ENCODE results near the gene DOK5.

The DOK5 gene

GRCh38 chr20:54515793-54516628, 40.6 kb downstream of the DOK5 start:
- DNase-seq = no peak

- no peak for DNase-seq
These were observed 42.0 kb downstream of the DOK5 start for GRCh38 chr20:54517241-54517975.

GRCh38 chr20:54524849-54525248, 49.5 kb downstream of the DOK5 start:
- DNase-seq = no peak

- DNase-seq = no peak
These were observed 50.7 kb downstream of the DOK5 start for GRCh38 chr20:54525916-54526590.

- DNase-seq = no peak
These were observed 51.4 kb downstream of the DOK5 start for GRCh38 chr20:54526801-54527200.

- no peak for DNase-seq
These were observed 57.2 kb downstream of the DOK5 start for GRCh38 chr20:54532573-54532972.

GRCh38 chr20:54534101-54534500, 58.7 kb downstream of the DOK5 start:
- no peak for DNase-seq

- DNase-seq = no peak
These were observed 59.6 kb downstream of the DOK5 start for GRCh38 chr20:54535033-54535432.

GRCh38 chr20:54535746-54536145, 60.4 kb downstream of the DOK5 start:
- no peak for DNase-seq

- no peak for DNase-seq
These were observed 64.2 kb downstream of the DOK5 start for GRCh38 chr20:54539521-54540046.

- no peak for DNase-seq
These were observed 68.0 kb downstream of the DOK5 start for GRCh38 chr20:54543369-54543768.

GRCh38 chr20:54545676-54546358, 70.4 kb downstream of the DOK5 start:
- DNase-seq = no peak

- no peak for DNase-seq
These were observed 73.5 kb downstream of the DOK5 start for GRCh38 chr20:54548849-54549248.

GRCh38 chr20:54549658-54550326, 74.4 kb downstream of the DOK5 start:
- no peak for DNase-seq

- no peak for DNase-seq
These were observed 75.5 kb downstream of the DOK5 start for GRCh38 chr20:54550776-54551396.

- no peak for DNase-seq
These were observed 78.6 kb downstream of the DOK5 start for GRCh38 chr20:54554006-54554405.

- DNase-seq = no peak
These were observed 79.8 kb downstream of the DOK5 start for GRCh38 chr20:54555150-54555549.

GRCh38 chr20:54556406-54556805, 81.0 kb downstream of the DOK5 start:
- DNase-seq = no peak

- DNase-seq = no peak
These were observed 82.6 kb downstream of the DOK5 start for GRCh38 chr20:54557806-54558590.

- no peak for DNase-seq
These were observed 84.5 kb downstream of the DOK5 start for GRCh38 chr20:54559890-54560289.

- DNase-seq = no peak
These were observed 85.0 kb downstream of the DOK5 start for GRCh38 chr20:54560357-54560756.
